Measurements from ENCODE around the gene IGIP.

The IGIP gene

DNA sequence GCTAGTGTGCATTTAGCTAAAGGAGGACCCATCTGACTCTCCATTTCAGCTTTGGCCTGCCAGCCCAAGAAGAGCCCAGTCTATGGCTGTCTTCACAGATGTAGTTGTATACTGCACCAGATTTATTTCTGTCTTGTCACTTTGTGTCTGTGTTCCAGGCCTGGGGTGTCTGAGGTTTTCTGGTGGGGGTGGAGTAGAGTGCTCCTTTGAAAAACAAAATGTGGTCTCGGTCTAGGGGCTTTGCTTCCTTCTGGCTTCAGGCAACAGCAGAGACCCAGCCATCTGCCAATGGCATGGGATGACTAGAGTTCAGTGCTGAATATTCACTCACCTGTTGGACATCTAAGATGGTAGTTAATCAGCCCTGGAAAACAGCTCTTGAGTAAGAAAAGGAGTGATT lies 10.9 kb downstream of the IGIP start:
- Histone ChIP-seq H3K18ac (ENCODE audit: low read length) (no peak overlapping the region), H3K4me3 (ENCODE audit: low read length) (no peak overlapping the region), H2BK5ac (ENCODE audit: low read length) (no peak overlapping the region), H2BK15ac (replicated peaks; ENCODE audit: low read depth) (no peak overlapping the region), H2BK120ac (ENCODE audit: low read depth, low read length) (no peak overlapping the region), H3K36me3 (ENCODE audit: control insufficient read depth, insufficient read depth, low read length) (no peaks in the 10 kb centered on the region), H2AK5ac (ENCODE audit: low read length) (no peak overlapping the region), H3K4ac (ENCODE audit: low read depth, low read length) (no peak overlapping the region), H3K4me1 (ENCODE audit: control insufficient read depth, low read depth, low read length) (peaks cover 2% of the 10 kb centered on the region), H3K56ac (ENCODE audit: low read length) (no peak overlapping the region), H3K9ac (ENCODE audit: low read length) (no peak overlapping the region), H3K79me2 (ENCODE audit: control insufficient read depth, insufficient read depth, low read length) (no peaks in the 10 kb centered on the region), H3K4me2 (ENCODE audit: low read length) (no peak overlapping the region), H3K79me1 (ENCODE audit: low read length) (no peaks in the 10 kb centered on the region), H4K5ac (ENCODE audit: low read length) (no peak overlapping the region), H3K23ac (ENCODE audit: low read length) (no peak overlapping the region), H3K27me3 (ENCODE audit: insufficient read depth, low read length, poor library complexity) (no peaks in the 10 kb centered on the region), H3K27ac (ENCODE audit: low read depth, low read length) (no peak overlapping the region), H4K8ac (ENCODE audit: low read depth, low read length) (no peak overlapping the region)
- no peak for DNase-seq
- WGBS (ENCODE audit: extremely low coverage, insufficient coverage, low lambda C conversion rate): no CpG with 5 or more reads among the region's 1 CpG

GRCh38 chr5:140140435-140140834 lies 14.7 kb downstream of the IGIP start:
- H3K79me2 ChIP-seq (ENCODE audit: control insufficient read depth, insufficient read depth, low read length): no peaks in the 10 kb centered on the region
- no peak overlapping the region for H2BK15ac ChIP-seq (replicated peaks; ENCODE audit: low read depth)
- no peak overlapping the region for H3K4me2 ChIP-seq (ENCODE audit: low read length)
- no peak overlapping the region for H4K8ac ChIP-seq (ENCODE audit: low read depth, low read length)
- no peak overlapping the region for H3K4ac ChIP-seq (ENCODE audit: low read depth, low read length)
- no peak overlapping the region for H3K27ac ChIP-seq (ENCODE audit: low read depth, low read length)
- no peaks in the 10 kb centered on the region for H3K36me3 ChIP-seq (ENCODE audit: control insufficient read depth, insufficient read depth, low read length)
- no peaks in the 10 kb centered on the region for H3K79me1 ChIP-seq (ENCODE audit: low read length)
- no peaks in the 10 kb centered on the region for H3K4me1 ChIP-seq (ENCODE audit: control insufficient read depth, low read depth, low read length)
- H4K5ac ChIP-seq (ENCODE audit: low read length): no peak overlapping the region
- no CpG with 5 or more reads among the region's 3 CpGs for WGBS (ENCODE audit: extremely low coverage, insufficient coverage, low lambda C conversion rate)
- no peak overlapping the region for H3K23ac ChIP-seq (ENCODE audit: low read length)
- peaks cover 4% of the 10 kb centered on the region for H3K27me3 ChIP-seq (ENCODE audit: insufficient read depth, low read length, poor library complexity)
- H3K9ac ChIP-seq (ENCODE audit: low read length): no peak overlapping the region
- no peak for DNase-seq
- H3K4me3 ChIP-seq (ENCODE audit: low read length): no peak overlapping the region
- no peak overlapping the region for H2AK5ac ChIP-seq (ENCODE audit: low read length)
- no peak overlapping the region for H2BK5ac ChIP-seq (ENCODE audit: low read length)
- H2BK120ac ChIP-seq (ENCODE audit: low read depth, low read length): no peak overlapping the region
- no peak overlapping the region for H3K56ac ChIP-seq (ENCODE audit: low read length)
- no peak overlapping the region for H3K18ac ChIP-seq (ENCODE audit: low read length)

DNA sequence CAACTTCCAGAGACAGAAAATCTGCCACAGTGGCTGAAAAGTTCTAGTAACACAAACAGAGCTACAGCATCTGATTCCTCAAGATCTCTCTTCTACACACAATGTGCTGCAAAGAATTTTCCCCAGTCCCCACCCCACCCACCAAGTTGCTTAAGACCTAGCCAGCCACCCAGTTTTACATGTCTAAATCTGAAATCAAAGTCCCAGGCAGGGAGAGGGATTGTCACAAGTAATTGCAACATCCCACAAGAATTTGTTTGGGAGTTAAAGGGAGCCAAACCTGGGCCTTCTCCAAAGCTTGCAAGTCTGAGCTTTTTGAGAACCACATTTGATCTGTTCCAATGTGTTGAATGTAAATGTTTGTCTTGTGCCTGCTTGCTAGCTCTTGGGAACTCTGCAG lies 15.5 kb downstream of the IGIP start:
- Histone ChIP-seq H3K79me2 (ENCODE audit: control insufficient read depth, insufficient read depth, low read length) (no peaks in the 10 kb centered on the region), H4K5ac (ENCODE audit: low read length) (no peak overlapping the region), H3K79me1 (ENCODE audit: low read length) (no peaks in the 10 kb centered on the region), H2BK120ac (ENCODE audit: low read depth, low read length) (no peak overlapping the region), H3K27ac (ENCODE audit: low read depth, low read length) (no peak overlapping the region), H3K4ac (ENCODE audit: low read depth, low read length) (no peak overlapping the region), H3K4me2 (ENCODE audit: low read length) (no peak overlapping the region), H2AK5ac (ENCODE audit: low read length) (no peak overlapping the region), H3K23ac (ENCODE audit: low read length) (no peak overlapping the region), H2BK5ac (ENCODE audit: low read length) (no peak overlapping the region), H4K8ac (ENCODE audit: low read depth, low read length) (no peak overlapping the region), H3K18ac (ENCODE audit: low read length) (no peak overlapping the region), H3K4me3 (ENCODE audit: low read length) (no peak overlapping the region), H3K4me1 (ENCODE audit: control insufficient read depth, low read depth, low read length) (no peaks in the 10 kb centered on the region), H3K56ac (ENCODE audit: low read length) (no peak overlapping the region), H3K27me3 (ENCODE audit: insufficient read depth, low read length, poor library complexity) (peaks cover 10% of the 10 kb centered on the region), H3K36me3 (ENCODE audit: control insufficient read depth, insufficient read depth, low read length) (no peaks in the 10 kb centered on the region), H2BK15ac (replicated peaks; ENCODE audit: low read depth) (no peak overlapping the region), H3K9ac (ENCODE audit: low read length) (no peak overlapping the region)
- no peak for DNase-seq

DNA sequence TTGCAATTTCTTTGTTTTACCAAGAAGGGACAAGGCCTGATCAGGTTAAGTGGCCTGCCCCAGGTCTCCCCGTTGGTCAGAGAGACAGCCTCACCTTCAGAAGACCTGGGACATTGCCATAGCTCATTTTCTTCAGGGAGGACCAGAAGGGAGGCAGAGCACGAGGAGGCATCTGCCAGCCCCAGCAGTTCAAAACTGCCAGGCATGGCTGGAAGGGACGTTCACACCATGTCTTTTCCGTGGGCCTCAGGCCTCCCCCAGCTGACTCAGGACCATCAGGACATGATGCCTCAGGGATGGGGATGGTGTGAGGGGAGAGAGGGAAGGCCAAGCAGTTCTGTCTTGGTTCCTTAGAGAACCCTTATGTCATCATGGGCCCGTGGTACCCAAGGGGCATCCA lies 16.5 kb downstream of the IGIP start:
- no CpG with 5 or more reads among the region's 5 CpGs for WGBS (ENCODE audit: extremely low coverage, insufficient coverage, low lambda C conversion rate)
- Histone ChIP-seq H3K79me1 (ENCODE audit: low read length) (no peaks in the 10 kb centered on the region), H3K9ac (ENCODE audit: low read length) (no peak overlapping the region), H2AK5ac (ENCODE audit: low read length) (no peak overlapping the region), H3K23ac (ENCODE audit: low read length) (no peak overlapping the region), H3K4ac (ENCODE audit: low read depth, low read length) (no peak overlapping the region), H3K4me2 (ENCODE audit: low read length) (no peak overlapping the region), H3K36me3 (ENCODE audit: control insufficient read depth, insufficient read depth, low read length) (no peaks in the 10 kb centered on the region), H4K8ac (ENCODE audit: low read depth, low read length) (no peak overlapping the region), H3K27me3 (ENCODE audit: insufficient read depth, low read length, poor library complexity) (peaks cover 21% of the 10 kb centered on the region), H2BK5ac (ENCODE audit: low read length) (no peak overlapping the region), H3K18ac (ENCODE audit: low read length) (no peak overlapping the region), H2BK15ac (replicated peaks; ENCODE audit: low read depth) (no peak overlapping the region), H3K27ac (ENCODE audit: low read depth, low read length) (no peak overlapping the region), H3K4me3 (ENCODE audit: low read length) (no peak overlapping the region), H3K79me2 (ENCODE audit: control insufficient read depth, insufficient read depth, low read length) (no peaks in the 10 kb centered on the region), H3K4me1 (ENCODE audit: control insufficient read depth, low read depth, low read length) (no peaks in the 10 kb centered on the region), H4K5ac (ENCODE audit: low read length) (no peak overlapping the region), H3K56ac (ENCODE audit: low read length) (no peak overlapping the region), H2BK120ac (ENCODE audit: low read depth, low read length) (no peak overlapping the region)
- no peak for DNase-seq

GRCh38 chr5:140142856-140143255 lies 17.1 kb downstream of the IGIP start:
- Histone ChIP-seq H3K56ac (ENCODE audit: low read length) (no peak overlapping the region), H3K18ac (ENCODE audit: low read length) (no peak overlapping the region), H4K8ac (ENCODE audit: low read depth, low read length) (no peak overlapping the region), H3K27me3 (ENCODE audit: insufficient read depth, low read length, poor library complexity) (peaks cover 27% of the 10 kb centered on the region), H3K36me3 (ENCODE audit: control insufficient read depth, insufficient read depth, low read length) (no peaks in the 10 kb centered on the region), H3K23ac (ENCODE audit: low read length) (no peak overlapping the region), H2BK120ac (ENCODE audit: low read depth, low read length) (no peak overlapping the region), H3K4me3 (ENCODE audit: low read length) (no peak overlapping the region), H4K5ac (ENCODE audit: low read length) (no peak overlapping the region), H3K4me1 (ENCODE audit: control insufficient read depth, low read depth, low read length) (no peaks in the 10 kb centered on the region), H3K4me2 (ENCODE audit: low read length) (no peak overlapping the region), H2AK5ac (ENCODE audit: low read length) (no peak overlapping the region), H3K27ac (ENCODE audit: low read depth, low read length) (no peak overlapping the region), H2BK15ac (replicated peaks; ENCODE audit: low read depth) (no peak overlapping the region), H2BK5ac (ENCODE audit: low read length) (no peak overlapping the region), H3K79me2 (ENCODE audit: control insufficient read depth, insufficient read depth, low read length) (no peaks in the 10 kb centered on the region), H3K4ac (ENCODE audit: low read depth, low read length) (no peak overlapping the region), H3K9ac (ENCODE audit: low read length) (no peak overlapping the region), H3K79me1 (ENCODE audit: low read length) (no peaks in the 10 kb centered on the region)
- no CpG with 5 or more reads among the region's 7 CpGs for WGBS (ENCODE audit: extremely low coverage, insufficient coverage, low lambda C conversion rate)
- no peak for DNase-seq

DNA sequence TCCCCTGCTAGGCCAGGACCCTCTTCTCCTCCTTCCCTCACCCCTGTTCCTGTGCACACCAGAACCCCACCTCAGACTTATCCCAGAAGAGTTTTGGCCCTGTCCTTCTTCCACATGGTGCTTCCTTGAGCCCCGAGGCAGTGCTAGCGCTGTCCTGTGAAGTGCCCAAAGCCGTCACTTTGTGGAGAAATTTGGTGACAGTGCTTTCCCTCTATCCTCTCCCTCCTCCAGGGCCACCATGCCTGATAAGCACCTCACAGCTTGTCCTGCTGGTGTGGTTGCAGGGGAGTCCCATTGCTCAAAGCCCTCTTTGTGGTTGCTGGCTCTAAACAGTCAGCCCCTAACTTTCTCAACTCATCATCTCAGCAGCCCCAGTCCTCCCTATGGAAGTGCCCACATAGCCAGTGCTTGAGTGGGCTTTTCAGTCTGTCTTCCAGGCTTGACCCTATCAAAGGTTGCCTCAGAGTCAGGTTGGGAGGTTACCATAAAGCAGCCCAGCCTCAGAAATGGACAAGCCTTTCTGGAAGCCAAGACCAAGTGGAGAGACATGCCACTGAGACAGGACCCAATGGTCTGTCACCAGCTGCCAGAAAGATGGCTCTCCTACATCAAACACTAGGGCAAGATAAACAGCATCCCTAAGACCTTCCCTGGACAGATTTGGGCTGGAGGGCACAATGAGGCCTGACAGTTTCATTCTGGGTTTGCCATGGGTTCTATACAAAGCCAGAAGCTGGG lies 18.0 kb downstream of the IGIP start:
- no CpG with 5 or more reads among the region's 3 CpGs for WGBS (ENCODE audit: extremely low coverage, insufficient coverage, low lambda C conversion rate)
- H4K8ac ChIP-seq (ENCODE audit: low read depth, low read length): no peak overlapping the region
- H3K79me1 ChIP-seq (ENCODE audit: low read length): no peaks in the 10 kb centered on the region
- no peak overlapping the region for H3K4me3 ChIP-seq (ENCODE audit: low read length)
- no peak overlapping the region for H3K4me2 ChIP-seq (ENCODE audit: low read length)
- no peak overlapping the region for H2BK15ac ChIP-seq (replicated peaks; ENCODE audit: low read depth)
- no peak for DNase-seq
- H3K27me3 ChIP-seq (ENCODE audit: insufficient read depth, low read length, poor library complexity): peaks cover 31% of the 10 kb centered on the region
- H3K18ac ChIP-seq (ENCODE audit: low read length): no peak overlapping the region
- H3K9ac ChIP-seq (ENCODE audit: low read length): no peak overlapping the region
- H4K5ac ChIP-seq (ENCODE audit: low read length): no peak overlapping the region
- H3K23ac ChIP-seq (ENCODE audit: low read length): no peak overlapping the region
- no peak overlapping the region for H3K4ac ChIP-seq (ENCODE audit: low read depth, low read length)
- H3K4me1 ChIP-seq (ENCODE audit: control insufficient read depth, low read depth, low read length): no peaks in the 10 kb centered on the region
- no peaks in the 10 kb centered on the region for H3K36me3 ChIP-seq (ENCODE audit: control insufficient read depth, insufficient read depth, low read length)
- H3K79me2 ChIP-seq (ENCODE audit: control insufficient read depth, insufficient read depth, low read length): no peaks in the 10 kb centered on the region
- no peak overlapping the region for H3K27ac ChIP-seq (ENCODE audit: low read depth, low read length)
- no peak overlapping the region for H2BK120ac ChIP-seq (ENCODE audit: low read depth, low read length)
- no peak overlapping the region for H2AK5ac ChIP-seq (ENCODE audit: low read length)
- H3K56ac ChIP-seq (ENCODE audit: low read length): no peak overlapping the region
- H2BK5ac ChIP-seq (ENCODE audit: low read length): no peak overlapping the region
